NCI-H1694 treated with DMSO at 0.1 percent for 48 hours (cell line): ENCODE results near the gene TYW1.
"Not testable (repeated sequence)": the region's sequence is repeated elsewhere in the genome, so short reads cannot be mapped to it uniquely, and the experiment has no call there.

Experiments
- DNase-seq: peaks from one replicate; lab custom pipeline; 2025; lab: John Stamatoyannopoulos, UW

Gene TYW1

GRCh38 chr7:67251986-67252558 is 255.4 kb downstream of the TYW1 start:
- DNase-seq = no peak

DNA sequence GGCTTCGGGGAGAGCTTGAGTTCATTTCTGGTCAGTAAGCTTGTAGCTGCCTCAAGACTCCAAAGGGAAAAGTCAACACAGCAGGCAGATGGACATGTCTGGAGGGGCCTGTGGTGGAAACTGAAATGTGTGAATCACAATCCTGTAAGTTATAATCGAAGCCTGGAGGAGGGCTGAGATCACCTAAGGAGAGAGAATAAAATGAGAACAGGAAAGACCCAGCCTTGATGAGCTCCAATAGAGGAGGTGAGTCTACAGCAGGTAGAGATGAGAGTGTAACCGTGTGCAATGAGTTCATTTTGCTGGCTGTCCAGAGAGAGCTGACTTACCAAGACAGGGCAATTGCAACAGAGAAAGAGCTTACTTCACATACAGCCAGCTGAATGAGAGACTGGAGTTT is 258.4 kb downstream of the TYW1 start:
- DNase-seq = not testable (repeated sequence)

DNA sequence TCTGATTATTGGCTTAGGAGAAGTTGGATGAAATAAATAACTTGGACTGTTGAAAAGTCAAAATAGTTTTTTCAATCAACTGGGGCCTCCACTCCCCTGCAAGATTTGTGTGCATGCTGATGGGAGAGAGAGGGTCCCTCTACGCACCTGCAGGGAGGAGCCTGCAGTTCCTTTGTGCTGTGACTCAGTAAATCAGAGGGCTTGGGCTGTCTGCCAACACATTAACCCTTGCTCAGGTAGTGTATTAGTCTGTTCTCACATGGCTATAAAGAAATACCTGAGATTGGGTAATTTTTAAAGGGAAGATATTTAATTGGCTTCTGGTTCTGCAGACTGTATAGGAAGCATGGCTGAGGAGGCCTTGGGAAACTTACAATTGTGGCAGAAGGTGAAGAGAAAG is 261.1 kb downstream of the TYW1 start:
- not testable (repeated sequence) for DNase-seq

DNA sequence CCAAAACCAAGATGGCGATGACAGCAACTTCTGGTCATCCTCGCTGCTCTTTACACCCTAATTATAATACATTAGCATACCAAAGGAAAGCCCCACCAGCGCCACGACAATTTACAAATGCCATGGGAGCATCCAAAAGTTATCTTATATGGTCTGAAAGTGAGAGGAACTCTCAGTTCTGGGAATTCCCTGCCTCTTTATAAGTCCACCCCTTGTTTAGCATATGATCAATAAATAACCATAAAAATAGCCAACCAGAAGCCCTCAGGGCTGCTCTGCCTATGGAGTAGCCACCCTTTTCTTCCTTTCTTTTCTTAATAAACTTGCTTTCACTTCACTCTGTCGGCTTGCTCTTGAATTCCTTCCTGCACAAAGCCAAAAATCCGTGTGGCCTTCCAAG is 262.7 kb downstream of the TYW1 start:
- DNase-seq = not testable (repeated sequence)

DNA sequence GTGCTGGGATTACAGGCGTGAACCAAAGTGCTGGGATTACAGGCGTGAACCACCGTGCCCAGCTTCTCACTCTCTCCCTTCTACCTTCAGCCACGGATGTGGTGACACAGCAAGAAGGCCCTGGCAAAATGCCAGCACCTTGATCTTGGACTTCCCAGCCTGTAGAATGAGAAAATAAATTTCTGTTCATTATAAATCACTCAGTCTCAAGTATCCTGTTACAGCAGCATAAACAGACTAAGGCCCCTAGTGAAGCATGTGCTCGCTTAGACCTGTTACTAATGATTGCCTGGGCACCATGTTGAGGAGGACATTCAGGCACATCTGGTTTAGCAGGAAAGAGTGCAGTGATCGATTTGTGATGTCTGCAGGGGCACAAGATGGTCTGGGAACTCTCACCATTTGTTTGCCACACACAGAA is 263.5 kb downstream of the TYW1 start:
- not testable (repeated sequence) for DNase-seq

- not testable (repeated sequence) for DNase-seq
Measured at GRCh38 chr7:67264000-67264399, 267.4 kb downstream of the TYW1 start.

DNA sequence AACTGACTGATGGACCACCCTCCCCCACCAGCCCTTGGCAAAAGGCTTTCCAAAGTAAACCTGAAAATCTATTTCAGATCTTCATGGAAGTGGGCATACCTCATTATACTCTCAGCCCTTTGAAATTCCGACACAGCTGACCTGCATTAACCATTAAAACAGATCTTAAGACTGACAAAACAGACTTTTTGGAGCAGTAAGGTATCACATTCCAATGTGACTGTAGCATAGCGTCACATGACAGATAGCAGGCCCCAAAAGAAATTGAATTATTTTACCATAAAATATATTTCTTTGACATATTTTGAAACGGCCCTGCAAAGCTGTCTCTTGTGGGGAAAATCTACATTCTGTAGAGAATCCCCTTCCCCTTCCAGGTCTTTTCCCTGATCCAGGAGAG is 269.4 kb downstream of the TYW1 start:
- DNase-seq = not testable (repeated sequence)

GRCh38 chr7:67267914-67268313 is 271.3 kb downstream of the TYW1 start:
- no peak for DNase-seq

DNA sequence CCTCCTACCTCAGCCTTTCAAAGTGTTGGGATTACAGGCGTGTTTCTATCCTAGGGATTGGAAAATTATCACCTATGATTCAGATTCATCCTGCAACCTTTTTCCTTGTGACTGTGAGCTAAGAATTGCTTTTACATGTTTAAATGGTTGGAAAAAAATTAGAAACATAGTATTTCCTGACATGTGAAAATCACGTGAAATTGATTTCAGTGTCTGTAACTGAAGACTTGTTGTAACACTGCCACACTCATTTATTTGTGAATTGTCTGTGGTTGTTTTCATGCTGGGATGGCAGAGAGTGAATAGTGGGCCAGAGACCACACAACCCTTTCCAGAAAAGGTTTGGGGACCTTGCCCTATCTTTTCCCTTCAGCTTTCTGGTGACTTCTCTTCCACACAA is 273.3 kb downstream of the TYW1 start:
- DNase-seq = not testable (repeated sequence)
